ENCODE data around the gene PPM1M.
"Not testable (repeated sequence)": the region's sequence is repeated elsewhere in the genome, so short reads cannot be mapped to it uniquely, and the experiment has no call there.

Gene PPM1M

GRCh38 chr3:52259448-52259847 lies 13.9 kb downstream of the PPM1M start:
- Mint-ChIP-seq H3K27ac (peak overlapping the region; percentile 19), H3K4me1 (ENCODE audit: low read depth) (peaks cover 93% of the 10 kb centered on the region), H3K36me3 (ENCODE audit: low read depth) (peaks cover 97% of the 10 kb centered on the region)

GRCh38 chr3:52262447-52262846 lies 16.9 kb downstream of the PPM1M start:
- Mint-ChIP-seq H3K9me3 (no peaks in the 10 kb centered on the region), H3K4me3 (no peak overlapping the region), H3K27ac (peak overlapping the region; percentile 74), H3K27me3 (no peaks in the 10 kb centered on the region), H3K36me3 (ENCODE audit: low read depth) (peaks cover 98% of the 10 kb centered on the region), H3K4me1 (ENCODE audit: low read depth) (peaks cover 88% of the 10 kb centered on the region)

More at GRCh38 chr3:52259448-52259847, 13.9 kb downstream of the PPM1M start:
- Mint-ChIP-seq H3K9me3 (no peaks in the 10 kb centered on the region), H3K4me3 (no peak overlapping the region), H3K27me3 (no peaks in the 10 kb centered on the region)

GRCh38 chr3:52265387-52265786 lies 19.8 kb downstream of the PPM1M start:
- Mint-ChIP-seq H3K9me3 (no peaks in the 10 kb centered on the region), H3K4me1 (ENCODE audit: low read depth) (peaks cover 88% of the 10 kb centered on the region), H3K4me3 (no peak overlapping the region), H3K36me3 (ENCODE audit: low read depth) (peaks cover 94% of the 10 kb centered on the region), H3K27ac (no peak overlapping the region), H3K27me3 (no peaks in the 10 kb centered on the region)

GRCh38 chr3:52268036-52268435 lies 22.5 kb downstream of the PPM1M start:
- H3K36me3 Mint-ChIP-seq (ENCODE audit: low read depth) = peaks cover 91% of the 10 kb centered on the region
- peak overlapping the region; percentile 33 for H3K4me3 Mint-ChIP-seq
- no peaks in the 10 kb centered on the region for H3K9me3 Mint-ChIP-seq
- H3K27ac Mint-ChIP-seq = peak overlapping the region; percentile 86
- no peaks in the 10 kb centered on the region for H3K27me3 Mint-ChIP-seq
- peaks cover 92% of the 10 kb centered on the region for H3K4me1 Mint-ChIP-seq (ENCODE audit: low read depth)

GRCh38 chr3:52269776-52270175 lies 24.2 kb downstream of the PPM1M start:
- Mint-ChIP-seq H3K36me3 (ENCODE audit: low read depth) (peaks cover 90% of the 10 kb centered on the region), H3K4me1 (ENCODE audit: low read depth) (peaks cover 92% of the 10 kb centered on the region), H3K27me3 (no peaks in the 10 kb centered on the region), H3K27ac (peak overlapping the region; percentile 86), H3K4me3 (peak overlapping the region; percentile 97), H3K9me3 (no peaks in the 10 kb centered on the region)

- Mint-ChIP-seq H3K27ac (peak overlapping the region; percentile 86), H3K36me3 (ENCODE audit: low read depth) (peaks cover 87% of the 10 kb centered on the region), H3K9me3 (no peaks in the 10 kb centered on the region), H3K4me3 (peak overlapping the region; percentile 97), H3K27me3 (no peaks in the 10 kb centered on the region), H3K4me1 (ENCODE audit: low read depth) (peaks cover 94% of the 10 kb centered on the region)
Observed at GRCh38 chr3:52270252-52270754, 24.7 kb downstream of the PPM1M start.

GRCh38 chr3:52272172-52272571 lies 26.6 kb downstream of the PPM1M start:
- H3K4me3 Mint-ChIP-seq = peak overlapping the region; percentile 97
- H3K9me3 Mint-ChIP-seq, H3K27me3 Mint-ChIP-seq: not testable (repeated sequence)
- H3K27ac Mint-ChIP-seq = peak overlapping the region; percentile 86
- peaks cover 89% of the 10 kb centered on the region for H3K36me3 Mint-ChIP-seq (ENCODE audit: low read depth)
- H3K4me1 Mint-ChIP-seq (ENCODE audit: low read depth) = peaks cover 95% of the 10 kb centered on the region

GRCh38 chr3:52272831-52273230 lies 27.3 kb downstream of the PPM1M start:
- Mint-ChIP-seq H3K27ac (peak overlapping the region; percentile 94), H3K27me3 (no peaks in the 10 kb centered on the region), H3K4me1 (ENCODE audit: low read depth) (peaks cover 93% of the 10 kb centered on the region), H3K9me3 (no peaks in the 10 kb centered on the region), H3K4me3 (peak overlapping the region; percentile 97), H3K36me3 (ENCODE audit: low read depth) (peaks cover 89% of the 10 kb centered on the region)

- peak overlapping the region; percentile 94 for H3K27ac Mint-ChIP-seq
- peaks cover 78% of the 10 kb centered on the region for H3K36me3 Mint-ChIP-seq (ENCODE audit: low read depth)
Observed at GRCh38 chr3:52274781-52275180, 29.2 kb downstream of the PPM1M start.

GRCh38 chr3:52277071-52277964 lies 31.8 kb downstream of the PPM1M start:
- no peaks in the 10 kb centered on the region for H3K9me3 Mint-ChIP-seq
- H3K4me1 Mint-ChIP-seq (ENCODE audit: low read depth) = peaks cover 87% of the 10 kb centered on the region
- peak overlapping the region; percentile 97 for H3K4me3 Mint-ChIP-seq
- peak overlapping the region; percentile 94 for H3K27ac Mint-ChIP-seq
- peaks cover 59% of the 10 kb centered on the region for H3K36me3 Mint-ChIP-seq (ENCODE audit: low read depth)
- no peaks in the 10 kb centered on the region for H3K27me3 Mint-ChIP-seq

More at GRCh38 chr3:52274781-52275180, 29.2 kb downstream of the PPM1M start:
- H3K4me1 Mint-ChIP-seq (ENCODE audit: low read depth) = peaks cover 87% of the 10 kb centered on the region
- not testable (repeated sequence) for H3K27me3 Mint-ChIP-seq, H3K9me3 Mint-ChIP-seq
- peak overlapping the region; percentile 97 for H3K4me3 Mint-ChIP-seq

GRCh38 chr3:52277972-52278509 lies 32.5 kb downstream of the PPM1M start:
- Mint-ChIP-seq H3K27me3 (no peaks in the 10 kb centered on the region), H3K4me1 (ENCODE audit: low read depth) (peaks cover 86% of the 10 kb centered on the region), H3K27ac (peak overlapping the region; percentile 94), H3K36me3 (ENCODE audit: low read depth) (peaks cover 53% of the 10 kb centered on the region), H3K4me3 (peak overlapping the region; percentile 97), H3K9me3 (no peaks in the 10 kb centered on the region)

GRCh38 chr3:52278510-52279069 lies 33.0 kb downstream of the PPM1M start, which contains the start of gene WDR82:
Gene WDR82, minus strand, starts transcription at chr3:52278649. Its CDS starts 288 bp downstream, at chr3:52278361.
- Mint-ChIP-seq H3K27ac (peak within 1 kb of the TSS; percentile 94), H3K4me1 (ENCODE audit: low read depth) (peaks cover 86% of the 10 kb centered on the region), H3K36me3 (ENCODE audit: low read depth) (peaks cover 47% of the 10 kb centered on the region)

GRCh38 chr3:52279596-52279995 lies 34.0 kb downstream of the PPM1M start:
- H3K27ac Mint-ChIP-seq = peak overlapping the region; percentile 93
- H3K4me3 Mint-ChIP-seq = peak overlapping the region; percentile 97
- no peaks in the 10 kb centered on the region for H3K9me3 Mint-ChIP-seq
- H3K27me3 Mint-ChIP-seq = no peaks in the 10 kb centered on the region
- peaks cover 83% of the 10 kb centered on the region for H3K4me1 Mint-ChIP-seq (ENCODE audit: low read depth)
- H3K36me3 Mint-ChIP-seq (ENCODE audit: low read depth) = peaks cover 37% of the 10 kb centered on the region

More at GRCh38 chr3:52278510-52279069, 33.0 kb downstream of the PPM1M start, which contains the start of gene WDR82:
- Mint-ChIP-seq H3K9me3 (no peaks in the 10 kb centered on the region), H3K27me3 (no peaks in the 10 kb centered on the region), H3K4me3 (peak within 1 kb of the TSS; percentile 97)

GRCh38 chr3:52280050-52280461 lies 34.5 kb downstream of the PPM1M start:
- Mint-ChIP-seq H3K4me1 (ENCODE audit: low read depth) (peaks cover 78% of the 10 kb centered on the region), H3K27ac (peak overlapping the region; percentile 93), H3K4me3 (peak overlapping the region; percentile 97), H3K9me3 (no peaks in the 10 kb centered on the region), H3K27me3 (no peaks in the 10 kb centered on the region), H3K36me3 (ENCODE audit: low read depth) (peaks cover 37% of the 10 kb centered on the region)
